Skin epidermis (tissue), 12 donors: ENCODE results near the gene CHPT1.
A peak's percentile ranks its signal among the peaks of the same experiment; 100 is the strongest.
"Not testable (repeated sequence)": the region's sequence is repeated elsewhere in the genome, so short reads cannot be mapped to it uniquely, and the experiment has no call there.

Experiments
- H3K27ac ChIP-seq, 21 experiments: fragments of 200-600 bp; sonication (generic) in 11 of 21; one replicate each; pipeline ENCODE4 v1.5.0; 2020; ENCODE audit warnings: mild to moderate bottlenecking in 3 of 21, inconsistent platforms in 2 of 21, moderate library complexity in 2 of 21
- H3K4me3 ChIP-seq, 7 experiments: fragments of 200-600 bp; sonication (generic) in 2 of 7; one replicate each; pipeline ENCODE4 v1.5.0; 2020; ENCODE audit warnings: inconsistent platforms in 2 of 7, mild to moderate bottlenecking in 2 of 7, moderate library complexity in 1 of 7

The CHPT1 gene

DNA sequence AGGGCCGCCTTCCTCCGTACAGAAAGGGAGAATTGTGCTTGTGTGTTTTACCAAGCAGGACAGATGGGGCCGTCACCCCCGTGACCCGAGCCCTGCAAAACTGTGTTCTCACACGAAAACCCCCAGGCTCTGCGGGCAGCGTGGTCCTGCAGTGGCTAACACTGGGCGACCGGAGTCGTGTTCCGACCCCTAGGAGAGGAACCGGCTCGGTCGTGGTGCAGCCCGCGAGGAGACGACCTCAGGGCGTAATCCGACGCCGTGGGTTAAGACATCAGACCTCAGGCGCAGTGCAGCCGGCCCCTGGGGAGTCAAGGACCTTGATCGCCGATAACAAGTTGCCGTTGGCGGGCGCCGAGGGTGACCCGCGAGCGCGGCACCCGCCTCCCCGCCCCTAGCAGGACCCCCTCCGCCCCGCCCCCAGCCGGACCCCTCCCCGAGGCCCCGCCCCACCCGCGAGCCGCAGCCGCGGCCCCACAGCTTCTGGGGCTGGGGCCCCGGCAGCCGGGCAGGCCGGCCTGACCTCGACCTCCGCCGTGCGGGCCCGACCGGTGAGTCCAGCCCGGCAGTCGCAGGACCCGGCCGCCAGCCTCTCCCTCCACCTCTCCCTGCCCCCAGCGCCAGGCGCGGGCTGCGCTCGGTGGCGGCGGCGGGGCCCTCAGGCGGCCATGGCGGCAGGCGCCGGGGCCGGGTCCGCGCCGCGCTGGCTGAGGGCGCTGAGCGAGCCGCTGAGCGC, at the start of gene CHPT1:
Gene CHPT1, plus strand, starts transcription at position 444 of the 733 bp plus-strand sequence. Its CDS starts 222 bp downstream, at position 666.
- Histone ChIP-seq H3K4me3 (peak within 1 kb of the TSS; percentile 53 to 88 (median 81)), H3K27ac (peak within 1 kb of the TSS; percentile 8 to 94 (median 83))

DNA sequence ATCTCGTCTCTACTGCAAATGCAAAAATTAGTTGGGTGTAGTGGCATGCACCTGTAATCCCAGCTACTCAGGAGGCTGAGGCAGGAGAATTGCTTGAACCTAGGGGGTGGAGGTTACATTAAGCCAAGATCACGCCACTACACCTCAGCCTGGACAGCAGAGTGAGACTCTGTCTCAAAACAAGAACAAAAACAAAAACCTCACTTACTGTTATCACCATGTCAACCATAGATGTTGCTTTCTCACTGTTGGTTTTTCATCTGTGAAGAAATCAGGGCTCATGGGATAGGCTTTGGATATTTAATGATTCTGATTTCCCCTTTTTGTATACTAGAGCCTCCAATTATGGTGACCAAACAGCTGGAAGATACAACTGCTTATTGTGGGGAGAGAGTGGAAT, 49.7 kb upstream of the CHPT1 start:
- H3K27ac ChIP-seq, result no peak overlapping the region

DNA sequence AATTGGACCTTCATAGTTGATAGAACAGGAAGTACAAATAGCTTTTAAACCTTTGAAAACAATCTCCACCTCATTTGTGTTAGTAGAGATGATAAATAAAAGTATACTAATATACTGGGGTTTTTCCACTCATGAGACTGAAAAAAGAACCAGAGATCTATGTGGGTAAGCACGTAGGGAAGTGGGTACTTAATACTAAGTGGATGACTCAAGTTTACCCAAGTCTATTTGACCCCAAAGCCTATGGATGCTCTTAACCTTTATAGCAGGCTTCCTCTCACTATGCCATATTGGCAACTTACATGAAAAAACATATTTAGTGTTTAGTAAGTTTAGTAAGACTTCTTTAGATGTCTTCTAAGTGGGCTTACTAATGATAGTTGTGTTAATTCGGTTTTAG, 49.2 kb upstream of the CHPT1 start:
- Histone ChIP-seq H3K4me3 (no peak overlapping the region), H3K27ac (no peak overlapping the region)

More for the DNA sequence above, 49.7 kb upstream of the CHPT1 start:
- no peak overlapping the region for H3K4me3 ChIP-seq

- no peak overlapping the region for H3K4me3 ChIP-seq
- no peak overlapping the region for H3K27ac ChIP-seq
Measured at GRCh38 chr12:101650346-101651117, 46.9 kb upstream of the CHPT1 start.

DNA sequence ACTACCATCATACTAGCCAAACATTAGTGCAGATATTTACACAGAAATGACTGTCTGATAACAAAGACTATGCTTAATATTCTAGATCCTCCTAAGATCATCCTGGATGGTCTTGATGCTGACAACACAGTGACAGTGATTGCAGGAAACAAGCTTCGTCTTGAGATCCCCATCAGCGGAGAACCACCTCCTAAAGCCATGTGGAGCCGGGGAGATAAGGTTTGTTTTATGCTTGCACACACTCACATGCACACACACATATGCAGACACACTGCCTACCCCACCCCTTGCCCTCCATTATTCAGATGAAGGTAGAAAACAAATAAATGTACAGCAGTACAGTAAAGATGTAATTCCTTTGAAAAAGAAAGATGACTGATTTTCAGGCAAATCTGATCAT, 44.4 kb upstream of the CHPT1 start:
- no peak overlapping the region for H3K4me3 ChIP-seq
- H3K27ac ChIP-seq, result no peak overlapping the region

DNA sequence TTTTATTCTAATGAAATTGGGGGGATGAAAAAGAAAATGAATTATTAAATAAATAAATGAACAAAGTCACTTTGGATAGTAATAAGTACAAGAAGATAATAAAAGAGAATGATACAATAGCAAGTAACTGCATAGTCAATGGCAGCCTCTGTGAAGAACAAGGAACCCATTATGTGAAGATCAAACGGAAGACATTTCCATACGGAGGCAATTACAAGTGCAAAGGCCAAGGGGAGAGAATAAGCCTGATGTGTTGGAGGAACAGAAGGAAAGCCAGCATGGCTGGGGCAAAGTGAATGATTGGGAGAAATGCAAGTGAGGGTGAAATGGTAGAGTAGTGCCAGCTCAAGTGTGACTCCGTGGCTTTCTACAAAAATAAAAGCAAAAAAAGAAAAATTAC, 43.9 kb upstream of the CHPT1 start:
- no peak overlapping the region for H3K4me3 ChIP-seq

DNA sequence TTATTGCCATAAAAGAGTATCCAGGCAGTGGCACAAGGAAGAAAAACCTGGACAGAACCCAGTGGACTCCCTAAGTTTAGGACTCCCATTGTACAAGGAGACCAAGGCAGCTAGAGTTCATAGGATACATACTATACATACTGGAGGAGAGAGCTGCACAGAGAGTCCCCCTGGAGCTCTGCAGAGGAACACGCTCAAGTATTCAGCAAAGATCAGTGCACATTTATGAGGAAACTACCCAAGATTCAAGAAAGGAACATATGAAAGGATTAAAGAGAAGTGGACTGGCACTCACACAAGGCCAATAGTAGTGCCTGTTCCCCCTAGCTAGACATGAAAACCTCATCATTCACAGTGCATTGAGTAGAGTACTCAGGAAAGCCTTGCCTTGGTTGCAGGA, 43.0 kb upstream of the CHPT1 start:
- H3K27ac ChIP-seq, result no peak overlapping the region
- no peak overlapping the region for H3K4me3 ChIP-seq

More for the DNA sequence above, 43.9 kb upstream of the CHPT1 start:
- H3K27ac ChIP-seq, result no peak overlapping the region

- H3K27ac ChIP-seq, result no peak overlapping the region
Measured at GRCh38 chr12:101655393-101655792, 42.0 kb upstream of the CHPT1 start.

GRCh38 chr12:101660662-101661061, 36.8 kb upstream of the CHPT1 start:
- H3K4me3 ChIP-seq, H3K27ac ChIP-seq: not testable (repeated sequence)

More at GRCh38 chr12:101655393-101655792, 42.0 kb upstream of the CHPT1 start:
- no peak overlapping the region for H3K4me3 ChIP-seq

GRCh38 chr12:101663298-101663697, 34.1 kb upstream of the CHPT1 start:
- H3K27ac ChIP-seq, result no peak overlapping the region

GRCh38 chr12:101664992-101665391, 32.4 kb upstream of the CHPT1 start:
- Histone ChIP-seq H3K4me3 (no peak overlapping the region), H3K27ac (no peak overlapping the region)

More at GRCh38 chr12:101663298-101663697, 34.1 kb upstream of the CHPT1 start:
- no peak overlapping the region for H3K4me3 ChIP-seq

DNA sequence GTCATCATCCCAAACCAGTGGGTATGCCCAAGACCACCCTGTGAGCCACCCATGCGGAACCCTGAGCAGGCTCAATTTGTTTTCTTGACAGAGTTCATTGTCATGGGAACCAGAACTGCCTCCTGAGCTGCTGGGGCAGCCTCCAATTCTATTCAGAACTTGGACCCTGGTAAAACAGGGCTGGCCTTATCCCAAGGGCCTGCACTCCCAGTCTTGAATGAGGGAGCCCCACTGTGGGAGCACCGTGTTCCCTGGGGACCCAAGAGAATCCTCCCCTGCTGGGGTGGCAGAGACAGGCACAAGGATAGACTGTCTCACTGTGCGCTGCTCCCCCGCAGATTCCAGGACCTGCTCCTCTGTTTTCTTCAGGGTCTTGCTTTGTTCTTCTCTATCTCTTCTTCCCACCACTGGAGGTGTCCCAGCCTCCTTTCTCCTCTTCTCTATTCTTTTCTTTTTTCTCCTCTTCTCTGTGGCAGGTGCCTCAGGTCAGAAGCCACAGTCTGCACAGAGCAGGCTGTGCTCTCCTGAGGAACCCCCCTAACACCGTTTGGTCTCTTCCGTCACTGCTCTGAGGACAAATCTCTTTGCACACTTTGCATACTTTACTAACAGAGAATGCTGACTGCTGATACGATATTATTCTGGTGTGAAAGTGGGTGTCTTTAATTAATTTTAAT, 31.2 kb upstream of the CHPT1 start:
- H3K27ac ChIP-seq, result no peak overlapping the region
- no peak overlapping the region for H3K4me3 ChIP-seq

- Histone ChIP-seq H3K27ac (no peak overlapping the region), H3K4me3 (no peak overlapping the region)
Measured at GRCh38 chr12:101667591-101667990, 29.8 kb upstream of the CHPT1 start.

DNA sequence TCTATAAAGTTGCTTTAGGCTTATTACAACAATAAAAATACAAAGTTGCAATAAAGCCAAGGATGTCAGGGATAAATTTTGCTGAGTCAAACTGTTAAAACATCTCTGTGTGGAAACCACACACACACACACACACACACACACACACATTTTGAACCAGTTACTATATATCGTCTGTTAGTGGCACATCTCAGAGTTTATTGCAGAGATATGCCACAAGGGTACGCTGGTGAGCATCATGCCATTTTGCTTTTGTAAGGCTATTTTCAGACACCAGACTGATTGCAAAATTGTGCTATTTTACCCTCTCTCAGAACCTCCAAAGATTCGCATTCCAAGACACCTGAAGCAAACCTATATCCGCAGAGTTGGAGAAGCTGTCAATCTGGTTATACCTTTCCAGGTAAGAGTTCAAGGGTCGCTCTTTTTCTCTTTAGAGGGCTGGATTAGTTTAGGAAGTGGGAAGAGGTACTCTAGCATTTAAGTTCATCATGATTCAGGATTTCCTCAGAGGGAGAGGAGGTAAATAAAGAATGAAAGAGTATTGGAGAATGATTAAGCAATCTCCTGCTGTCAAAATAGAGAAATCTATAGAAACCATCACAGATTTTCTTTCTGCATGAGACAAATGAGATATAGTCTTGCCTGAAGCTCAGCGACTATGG, 27.3 kb upstream of the CHPT1 start:
- Histone ChIP-seq H3K27ac (no peak overlapping the region), H3K4me3 (no peak overlapping the region)

DNA sequence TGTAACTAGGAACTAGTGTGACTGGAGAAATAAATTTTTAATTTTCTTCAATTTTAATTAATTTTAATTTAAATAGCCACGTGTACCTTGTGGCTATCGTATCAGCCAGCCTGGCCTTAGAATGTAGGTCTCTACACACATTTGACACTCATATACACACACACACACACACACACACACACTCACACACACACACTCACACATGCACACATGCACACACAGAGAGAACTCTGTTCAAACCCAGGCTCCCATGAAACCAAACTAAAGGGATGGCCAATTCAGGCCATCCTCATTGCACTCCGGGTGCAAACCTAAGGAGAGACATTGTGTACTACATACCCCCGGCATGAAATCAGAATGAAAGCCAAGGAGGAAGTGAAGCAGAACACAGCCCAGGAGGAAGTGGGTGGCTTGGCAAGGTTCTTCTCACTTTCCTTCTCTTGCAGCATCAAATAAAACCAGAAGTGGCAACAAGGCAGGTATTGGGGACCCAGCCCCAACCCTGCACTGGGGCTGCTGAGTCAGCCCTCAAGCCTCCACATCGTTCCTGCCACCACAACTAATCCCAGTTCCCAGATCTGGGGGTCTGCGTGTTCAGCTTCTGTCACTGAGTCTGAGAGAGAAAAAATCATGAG, 26.2 kb upstream of the CHPT1 start:
- no peak overlapping the region for H3K4me3 ChIP-seq
- H3K27ac ChIP-seq, result peak overlapping the region in 3 of 21 experiments; percentile 12 to 58 (median 37)

- Histone ChIP-seq H3K27ac (peak overlapping the region in 3 of 21 experiments; percentile 12 to 58 (median 37)), H3K4me3 (no peak overlapping the region)
Measured at GRCh38 chr12:101671833-101672232, 25.6 kb upstream of the CHPT1 start.

DNA sequence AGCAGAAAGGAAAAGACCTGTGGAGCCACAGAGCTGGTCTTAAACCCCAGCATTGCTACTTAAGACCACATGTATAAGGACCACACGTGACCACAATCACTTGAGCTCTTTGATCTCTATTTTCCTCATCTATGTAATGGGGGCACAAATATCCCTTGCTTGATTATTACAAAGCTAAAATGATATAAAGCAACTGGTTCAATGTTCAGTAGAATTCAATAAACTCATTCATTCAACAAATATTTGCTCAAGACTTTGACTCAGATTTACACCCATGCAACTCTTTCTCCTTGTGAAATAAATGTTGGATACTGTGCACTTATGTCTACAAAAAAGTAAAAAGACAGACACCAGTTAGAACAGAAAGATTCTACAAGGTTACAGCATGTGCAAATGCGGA, 21.9 kb upstream of the CHPT1 start:
- H3K4me3 ChIP-seq, result no peak overlapping the region

GRCh38 chr12:101676497-101676896, 20.9 kb upstream of the CHPT1 start:
- not testable (repeated sequence) for H3K27ac ChIP-seq

More for the DNA sequence above, 21.9 kb upstream of the CHPT1 start:
- no peak overlapping the region for H3K27ac ChIP-seq

DNA sequence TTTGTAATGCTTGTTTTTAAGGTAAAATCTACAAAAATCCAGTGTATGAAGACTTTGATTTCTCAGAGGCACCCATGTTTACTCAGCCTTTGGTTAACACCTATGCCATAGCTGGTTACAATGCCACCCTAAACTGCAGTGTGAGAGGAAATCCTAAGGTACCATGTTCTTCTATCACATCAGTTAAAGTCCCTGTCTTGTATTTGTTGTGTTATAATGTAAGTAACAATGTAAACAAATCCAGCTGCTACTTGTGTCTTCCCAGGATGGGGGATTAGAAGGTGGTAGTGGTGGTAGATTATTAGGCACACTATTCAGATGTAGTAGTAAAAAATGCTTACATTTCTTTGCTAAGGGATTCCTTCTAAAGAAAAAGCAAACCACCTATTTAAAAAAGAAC, 19.4 kb upstream of the CHPT1 start:
- Histone ChIP-seq H3K27ac (no peak overlapping the region), H3K4me3 (no peak overlapping the region)

More at GRCh38 chr12:101676497-101676896, 20.9 kb upstream of the CHPT1 start:
- H3K4me3 ChIP-seq, result not testable (repeated sequence)
